Measurements from ENCODE around the gene LRRC10.

DNA sequence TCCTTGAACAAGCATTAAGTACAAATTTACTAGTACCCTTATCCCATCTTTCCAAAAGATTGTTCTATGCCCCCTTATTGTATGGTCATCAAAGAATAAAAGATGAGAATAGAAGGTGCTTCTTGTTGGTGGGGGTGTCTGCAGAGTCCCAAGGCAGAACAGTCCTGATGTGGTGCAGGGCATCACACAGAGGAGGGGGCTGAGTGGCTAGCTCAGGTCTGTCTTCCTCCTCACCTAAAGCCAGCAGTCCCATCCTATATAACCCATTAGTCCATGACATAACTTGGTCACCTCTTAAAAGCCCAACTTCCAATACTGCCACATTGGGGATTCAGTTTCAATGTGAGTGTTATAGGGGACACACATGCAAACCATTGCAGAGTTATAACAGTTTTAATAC, 9.9 kb downstream of the LRRC10 start:
- TF ChIP-seq POLR2A (IDR thresholded peaks at IDR 0.05), result no peak
- TF ChIP-seq CTCF (IDR thresholded peaks at IDR 0.05 in 8 of 11, conservative IDR thresholded peaks at IDR 0.05 in 3 of 11), result no peak

Measured in spleen (tissue), 7 donors.